Transverse colon (tissue), 4 donors: ENCODE results near the gene RASAL2. TPM values are rescaled to one million over a fixed set of nuclear protein-coding genes. Genes with fewer than 3 reads are reported as not detected.

Source experiments
- DNase-seq: peaks from one replicate; pipeline ENCODE4 v3.0.0-alpha.2; 2019
- H3K27ac ChIP-seq, 4 donors: fragments of 200-600 bp; sonication (generic); 2 replicates each; pipeline ENCODE4 v1.5.1; 2016 to 2018; ENCODE audit warnings: inconsistent platforms in 4 of 4
- H3K27me3 ChIP-seq: fragments of 200-600 bp; sonication (generic); 2 replicates; pipeline ENCODE4 v1.5.1; 2017; ENCODE audit warnings: inconsistent platforms
- H3K36me3 ChIP-seq, 4 donors: fragments of 200-600 bp; sonication (generic); 2 replicates each; pipeline ENCODE4 v1.5.1; 2017 to 2019; ENCODE audit warnings: inconsistent platforms in 4 of 4
- H3K4me1 ChIP-seq, 4 donors: fragments of 200-600 bp; sonication (generic); 2 replicates each; pipeline ENCODE4 v1.5.1; 2017 to 2020; ENCODE audit warnings: inconsistent platforms in 4 of 4
- H3K4me3 ChIP-seq, 4 donors: fragments of 200-600 bp; sonication (generic); 1 replicate in 1 of 4; 2 replicates in 3 of 4; pipeline versions ENCODE4 v1.5.1 to v1.6.1; 2017 to 2019; ENCODE audit warnings: inconsistent platforms in 4 of 4
- H3K9me3 ChIP-seq, 2 donors: fragments of 200-600 bp; sonication (generic); 2 replicates each; pipeline ENCODE4 v1.5.1; 2017 to 2019; ENCODE audit warnings: inconsistent platforms in 2 of 2
- EP300 ChIP-seq: sonication (generic); formaldehyde crosslinking; IDR thresholded peaks from one replicate; pipeline ENCODE4 v1.6.1; 2017; ENCODE audit warnings: antibody characterized with exemption, low read depth
- POLR2A ChIP-seq: fragments of 450-650 bp; IDR thresholded peaks from one replicate; pipeline ENCODE4 v1.6.1; 2016; ENCODE audit warnings: antibody characterized with exemption, mild to moderate bottlenecking, moderate library complexity
- POLR2AphosphoS5 ChIP-seq, 3 donors: sonication (generic); formaldehyde crosslinking; IDR thresholded peaks; one replicate each; pipeline ENCODE4 v1.6.1; 2016; ENCODE audit warnings: antibody characterized with exemption in 3 of 3
- WGBS, 2 donors: methylation state at CpG; one replicate each; pipeline ENCODE4 v1.1.5; 2018; ENCODE audit warnings: low coverage in 1 of 2; 5-methylcytosine and 5-hydroxymethylcytosine counted together
- in situ Hi-C, 4 donors: fragments of 200-750 bp; cut with MboI; loops; one replicate each; pipeline versions ENCODE4 v1.15.0 to v1.15.1; 2017; ENCODE audit warnings: low sequenced_read_pairs in 3 of 4, low pct_ligation_motif_present in 1 of 4, low pct_unique_long_range_greater_than_20kb in 1 of 4
- intact Hi-C: fragments of 100-400 bp; cut with DNase I; formaldehyde crosslinking; loops from one replicate; pipeline ENCODE4 v1.15.1; 2023; ENCODE audit warnings: low total_unique reads
- total RNA-seq, 4 donors: library from RNA; depleted of rRNA; stranded (reverse); fragments of >200 nt; gene quantifications; one replicate each; pipeline ENCODE4 v1.1.0, GENCODE V29; 2016
- TF ChIP-seq, protein P1 (sequence below), 5 experiments: fragments of 200-600 bp in 3 of 5; fragments of 450-650 bp in 2 of 5; sonication (generic) in 3 of 5; IDR thresholded peaks; 1 replicate in 2 of 5; 2 replicates in 3 of 5; pipeline ENCODE4 v1.5.1; 2016 to 2017; ENCODE audit warnings: antibody characterized with exemption in 5 of 5, inconsistent platforms in 3 of 5, mild to moderate bottlenecking in 2 of 5, moderate library complexity in 1 of 5

Gene RASAL2
- total RNA-seq, 4 donors from 2014 or later, result 13.1 to 26.1 (median 19.8) TPM

DNA sequence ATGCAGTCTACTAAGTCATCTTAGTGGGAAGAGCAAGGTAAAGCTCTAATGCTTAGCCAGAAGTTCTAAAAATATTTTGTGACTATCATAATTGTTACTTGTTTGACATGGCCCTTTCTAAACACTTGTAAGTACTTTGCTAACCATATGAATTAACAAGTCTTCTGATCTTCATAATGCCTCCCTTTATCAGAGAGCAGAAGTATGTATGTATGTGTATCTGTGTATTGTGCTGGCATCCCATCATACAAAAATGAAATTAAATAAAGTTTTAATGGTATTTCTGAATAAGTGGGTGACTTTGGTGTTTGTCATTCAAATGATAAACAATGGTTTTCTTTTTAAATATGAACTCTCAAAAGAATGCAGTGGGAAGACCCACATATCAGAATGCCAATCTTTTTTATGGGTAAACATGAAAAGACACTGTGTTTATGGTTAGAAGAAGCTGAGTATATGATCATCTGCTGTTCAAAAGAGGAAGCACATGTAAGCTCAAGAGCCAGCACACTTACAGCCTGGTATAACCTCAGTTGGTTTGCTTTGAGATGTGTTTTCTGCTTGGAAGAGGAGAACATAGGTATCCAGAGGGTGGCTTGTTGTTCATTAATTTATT is 243.3 kb downstream of the RASAL2 start:
- in situ Hi-C loops, result no loop called here
- no peak for TF ChIP-seq POLR2AphosphoS5 (IDR thresholded peaks at IDR 0.05)
- no peak for TF ChIP-seq EP300
- TF ChIP-seq, protein P1, sequence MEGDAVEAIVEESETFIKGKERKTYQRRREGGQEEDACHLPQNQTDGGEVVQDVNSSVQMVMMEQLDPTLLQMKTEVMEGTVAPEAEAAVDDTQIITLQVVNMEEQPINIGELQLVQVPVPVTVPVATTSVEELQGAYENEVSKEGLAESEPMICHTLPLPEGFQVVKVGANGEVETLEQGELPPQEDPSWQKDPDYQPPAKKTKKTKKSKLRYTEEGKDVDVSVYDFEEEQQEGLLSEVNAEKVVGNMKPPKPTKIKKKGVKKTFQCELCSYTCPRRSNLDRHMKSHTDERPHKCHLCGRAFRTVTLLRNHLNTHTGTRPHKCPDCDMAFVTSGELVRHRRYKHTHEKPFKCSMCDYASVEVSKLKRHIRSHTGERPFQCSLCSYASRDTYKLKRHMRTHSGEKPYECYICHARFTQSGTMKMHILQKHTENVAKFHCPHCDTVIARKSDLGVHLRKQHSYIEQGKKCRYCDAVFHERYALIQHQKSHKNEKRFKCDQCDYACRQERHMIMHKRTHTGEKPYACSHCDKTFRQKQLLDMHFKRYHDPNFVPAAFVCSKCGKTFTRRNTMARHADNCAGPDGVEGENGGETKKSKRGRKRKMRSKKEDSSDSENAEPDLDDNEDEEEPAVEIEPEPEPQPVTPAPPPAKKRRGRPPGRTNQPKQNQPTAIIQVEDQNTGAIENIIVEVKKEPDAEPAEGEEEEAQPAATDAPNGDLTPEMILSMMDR (IDR thresholded peaks at IDR 0.05), result no peak
- no peak for TF ChIP-seq POLR2A

DNA sequence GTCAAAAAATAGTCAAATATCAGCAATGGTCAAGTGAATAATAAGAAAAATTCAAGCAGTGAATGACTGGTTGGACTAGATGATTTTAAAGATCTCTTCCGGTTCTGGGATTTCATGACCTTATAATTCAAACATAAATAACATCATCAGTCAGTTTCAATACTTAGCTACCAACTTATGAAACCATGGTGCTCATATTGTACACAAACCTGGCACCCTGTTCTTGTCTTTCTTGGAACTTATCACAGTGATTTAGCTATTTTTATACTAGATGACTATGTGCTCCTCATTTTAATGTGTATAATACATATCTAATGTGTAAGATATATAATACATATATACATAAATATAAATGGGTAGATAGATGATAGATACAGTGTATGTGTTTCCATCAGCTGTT is 245.9 kb downstream of the RASAL2 start:
- intact Hi-C loops (no loop called here), in situ Hi-C loops (no loop called here)
- Histone ChIP-seq H3K36me3 (no peaks in the 10 kb centered on the region), H3K4me3 (no peak overlapping the region), H3K4me1 (peaks cover 7 to 36% (median 14%) of the 10 kb centered on the region in 4 donors), H3K27me3 (no peaks in the 10 kb centered on the region), H3K27ac (no peak overlapping the region), H3K9me3 (no peaks in the 10 kb centered on the region)
- WGBS, 2 donors, result 64 to 71% methylated on average over 1 of the region's 1 CpG
- DNase-seq, result no peak
- no peak for TF ChIP-seq POLR2A
- TF ChIP-seq, protein P1 (IDR thresholded peaks at IDR 0.05), result no peak
- TF ChIP-seq EP300, result no peak
- no peak for TF ChIP-seq POLR2AphosphoS5 (IDR thresholded peaks at IDR 0.05)

More for the DNA sequence above, 243.3 kb downstream of the RASAL2 start:
- Histone ChIP-seq H3K9me3 (no peaks in the 10 kb centered on the region), H3K4me3 (no peak overlapping the region), H3K27me3 (no peaks in the 10 kb centered on the region), H3K36me3 (no peaks in the 10 kb centered on the region), H3K4me1 (peaks cover 4 to 17% (median 9%) of the 10 kb centered on the region in 4 donors), H3K27ac (no peak overlapping the region)
- intact Hi-C loops, result no loop called here
- no peak for DNase-seq

DNA sequence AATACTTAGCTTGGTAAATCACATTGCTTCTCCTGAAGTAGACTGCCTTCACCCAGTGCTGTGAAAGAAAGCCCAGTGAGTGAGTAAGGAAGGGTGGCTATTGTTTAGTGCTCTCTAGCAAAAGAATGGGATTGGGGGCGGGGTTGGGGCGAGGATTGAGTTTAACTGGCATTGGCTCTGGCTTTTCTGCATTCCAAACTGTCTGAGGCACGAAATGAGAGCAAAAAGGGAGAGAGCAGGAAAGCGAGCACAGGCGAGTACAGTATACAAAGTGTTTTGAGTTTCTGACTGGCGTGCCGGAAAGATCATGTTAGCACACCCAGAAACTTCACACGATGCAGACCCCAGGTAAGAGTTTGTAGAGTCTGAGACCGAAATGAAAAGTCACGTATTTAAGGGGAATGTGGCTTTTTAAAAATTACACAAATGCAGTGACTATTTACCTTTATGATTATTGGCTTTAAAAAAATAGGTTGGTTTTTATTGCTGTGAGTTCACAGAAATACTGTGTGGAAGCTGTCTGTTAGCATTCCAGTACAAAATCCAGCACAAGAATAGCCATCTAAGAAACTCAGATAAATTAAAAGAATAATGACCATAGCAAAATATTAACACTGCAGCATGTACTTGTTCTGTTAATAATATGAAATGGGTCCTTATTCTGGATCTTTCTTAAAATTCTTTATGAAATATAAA is 247.5 kb downstream of the RASAL2 start:
- intact Hi-C loops, result no loop called here
- TF ChIP-seq POLR2AphosphoS5 (IDR thresholded peaks at IDR 0.05) (peak; percentile 5 to 51 (median 36)), POLR2A (peak; percentile 25), EP300 (no peak)
- H3K4me3 ChIP-seq, result peak overlapping the region in 2 of 4 donors; percentile 15 to 42
- in situ Hi-C loops, result no loop called here
- H3K9me3 ChIP-seq, result no peaks in the 10 kb centered on the region
- H3K27ac ChIP-seq, result peak overlapping the region; percentile 59 to 74 (median 65)
- H3K4me1 ChIP-seq, result peaks cover 7 to 38% (median 16%) of the 10 kb centered on the region in 4 donors
- no peaks in the 10 kb centered on the region for H3K36me3 ChIP-seq
- peak; percentile 82 for DNase-seq
- 23 to 41% methylated on average over 7 to 10 of the region's 10 CpGs for WGBS, 2 donors
- no peaks in the 10 kb centered on the region for H3K27me3 ChIP-seq

DNA sequence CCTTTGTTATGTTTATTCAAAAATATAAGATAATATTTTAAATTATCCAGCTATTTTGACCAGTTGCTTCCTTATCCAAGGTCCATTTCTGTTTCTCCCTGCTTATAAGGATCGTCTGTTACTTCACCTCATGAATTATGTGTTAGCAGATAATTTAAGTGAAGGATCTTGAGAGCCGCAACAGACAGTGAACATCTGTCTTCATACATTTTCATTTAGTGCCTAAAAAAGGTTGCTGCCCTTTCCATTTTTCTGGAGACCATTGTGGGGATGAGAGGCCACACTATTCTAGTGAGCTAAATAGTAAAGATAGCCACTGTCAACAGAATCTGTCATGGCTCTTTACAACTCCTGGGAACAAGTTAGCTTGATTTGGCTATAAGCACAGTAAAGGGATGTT is 248.8 kb downstream of the RASAL2 start:
- Histone ChIP-seq H3K4me1 (peaks cover 7 to 43% (median 16%) of the 10 kb centered on the region in 4 donors), H3K4me3 (no peak overlapping the region), H3K27ac (peak overlapping the region in 2 of 4 donors; percentile 9 to 11), H3K9me3 (no peaks in the 10 kb centered on the region), H3K36me3 (no peaks in the 10 kb centered on the region), H3K27me3 (no peaks in the 10 kb centered on the region)
- in situ Hi-C loops (no loop called here), intact Hi-C loops (no loop called here)
- WGBS, 2 donors, result 69 to 73% methylated on average over 2 of the region's 2 CpGs
- TF ChIP-seq, protein P1 (IDR thresholded peaks at IDR 0.05), result no peak
- TF ChIP-seq POLR2A, result no peak
- no peak for TF ChIP-seq POLR2AphosphoS5 (IDR thresholded peaks at IDR 0.05)
- TF ChIP-seq EP300, result no peak
- no peak for DNase-seq
